Astrocyte (in vitro differentiated cells and primary cell): ENCODE results near the gene RASSF5. TPM values are rescaled to one million over a fixed set of nuclear protein-coding genes. Genes with fewer than 3 reads are reported as not detected.

Experiments used
- DNase-seq: peaks from one replicate; pipeline ENCODE4 v3.0.0-alpha.2; 2010; ENCODE audit warnings: low read depth
- FAIRE-seq: peaks from 2 replicates; lab custom pipeline; 2011; peaks lifted over from hg19 to GRCh38; lab: Jason Lieb, UNC
- H2AFZ ChIP-seq: 2 replicates; pipeline ENCODE4 v1.6.0; 2012; ENCODE audit warnings: low read depth, low read length, inconsistent platforms
- H3K27ac ChIP-seq: 2 replicates; pipeline ENCODE4 v1.5.1; 2011; ENCODE audit warnings: low read depth, low read length, inconsistent platforms
- H3K27me3 ChIP-seq: 2 replicates; pipeline ENCODE4 v1.6.0; 2011; ENCODE audit warnings: low read length, inconsistent platforms; ENCODE audit not compliant: insufficient read depth
- H3K36me3 ChIP-seq: 2 replicates; pipeline ENCODE4 v1.5.1; 2011; ENCODE audit warnings: low read length, inconsistent platforms; ENCODE audit not compliant: insufficient read depth
- H3K4me1 ChIP-seq: 2 replicates; pipeline ENCODE4 v1.5.1; 2011; ENCODE audit warnings: low read length, inconsistent platforms; ENCODE audit not compliant: insufficient read depth
- H3K4me2 ChIP-seq: 2 replicates; pipeline ENCODE4 v1.6.0; 2012; ENCODE audit warnings: low read length, inconsistent platforms
- H3K4me3 ChIP-seq: 2 replicates; pipeline ENCODE4 v1.5.1; 2011; ENCODE audit warnings: low read depth, mild to moderate bottlenecking, low read length, inconsistent platforms; ENCODE audit not compliant: insufficient read depth
- H3K79me2 ChIP-seq: 2 replicates; pipeline ENCODE4 v1.6.0; 2012; ENCODE audit warnings: mild to moderate bottlenecking, low read length, inconsistent platforms; ENCODE audit not compliant: insufficient read depth
- H3K9ac ChIP-seq: 2 replicates; pipeline ENCODE4 v1.6.0; 2012; ENCODE audit warnings: mild to moderate bottlenecking, low read length, inconsistent platforms
- H3K9me3 ChIP-seq: 2 replicates; pipeline ENCODE4 v1.5.1; 2012; ENCODE audit warnings: low read depth, mild to moderate bottlenecking, low read length, inconsistent platforms; ENCODE audit not compliant: insufficient read depth
- H4K20me1 ChIP-seq: 2 replicates; pipeline ENCODE4 v1.6.0; 2012; ENCODE audit warnings: low read length, inconsistent platforms; ENCODE audit not compliant: insufficient read depth
- H3K27ac Mint-ChIP-seq: one replicate; pipeline ENCODE4 v1.8.0; 2021; ENCODE audit warnings: mild to moderate bottlenecking, mixed read lengths; ENCODE audit not compliant: unreplicated experiment
- H3K27me3 Mint-ChIP-seq: one replicate; pipeline ENCODE4 v1.8.0; 2021; ENCODE audit warnings: low read depth, mixed read lengths; ENCODE audit not compliant: unreplicated experiment
- H3K36me3 Mint-ChIP-seq: one replicate; pipeline ENCODE4 v1.8.0; 2021; ENCODE audit warnings: low read depth, mixed read lengths; ENCODE audit not compliant: unreplicated experiment
- H3K4me1 Mint-ChIP-seq: one replicate; pipeline ENCODE4 v1.8.0; 2021; ENCODE audit warnings: low read depth, mixed read lengths; ENCODE audit not compliant: unreplicated experiment
- H3K4me3 Mint-ChIP-seq: one replicate; pipeline ENCODE4 v1.8.0; 2021; ENCODE audit warnings: mild to moderate bottlenecking, moderate library complexity, mixed read lengths; ENCODE audit not compliant: unreplicated experiment
- H3K9me3 Mint-ChIP-seq: one replicate; pipeline ENCODE4 v1.8.0; 2021; ENCODE audit warnings: mild to moderate bottlenecking, mixed read lengths; ENCODE audit not compliant: unreplicated experiment
- CTCF ChIP-seq: IDR thresholded peaks from 2 replicates; pipeline ENCODE4 v1.5.1; 2011; ENCODE audit warnings: low read depth, mild to moderate bottlenecking, inconsistent platforms, low read length, moderate library complexity; ENCODE audit not compliant: insufficient read depth
- EZH2 ChIP-seq: IDR thresholded peaks from 2 replicates; pipeline ENCODE4 v1.6.1; 2012; ENCODE audit warnings: mild to moderate bottlenecking, low read length, inconsistent platforms; ENCODE audit not compliant: insufficient read depth
- microRNA-seq: library from miRNA; unstranded; fragments of <30 nt; microRNA quantifications from one replicate; pipeline ENCODE4 v1.2.0, GENCODE V29; 2020
- total RNA-seq: library from RNA; stranded (reverse); gene quantifications from 2 replicates; pipeline ENCODE4 v1.2.1, GENCODE V29; 2021

RASSF5 gene
- total RNA-seq, 1 donor from 2014 or later = 0.43 TPM

GRCh38 chr1:206635978-206636345 lies 128.6 kb downstream of the RASSF5 start:
- peaks cover 9% of the 10 kb centered on the region for H3K79me2 ChIP-seq
- H3K4me3 ChIP-seq = peak overlapping the region; percentile 68
- H3K4me2 ChIP-seq = peak overlapping the region; percentile 92
- no peaks in the 10 kb centered on the region for H3K27me3 ChIP-seq
- FAIRE-seq (no peak), DNase-seq (no peak)
- H3K9ac ChIP-seq = peak overlapping the region; percentile 89
- H3K36me3 ChIP-seq = peaks cover 2% of the 10 kb centered on the region
- peaks cover 3% of the 10 kb centered on the region for H3K36me3 Mint-ChIP-seq
- peak overlapping the region; percentile 91 for H3K27ac ChIP-seq
- H3K27me3 Mint-ChIP-seq = no peaks in the 10 kb centered on the region
- H3K4me3 Mint-ChIP-seq = peak overlapping the region; percentile 93
- H3K27ac Mint-ChIP-seq = peak overlapping the region; percentile 47
- TF ChIP-seq EZH2 = no peak
- TF ChIP-seq CTCF = no peak
- H4K20me1 ChIP-seq = peaks cover 3% of the 10 kb centered on the region
- peaks cover 17% of the 10 kb centered on the region for H3K4me1 Mint-ChIP-seq
- H2AFZ ChIP-seq = peak overlapping the region; percentile 86
- H3K9me3 ChIP-seq = no peaks in the 10 kb centered on the region
- peaks cover 23% of the 10 kb centered on the region for H3K4me1 ChIP-seq
- H3K9me3 Mint-ChIP-seq = no peaks in the 10 kb centered on the region

GRCh38 chr1:206636671-206637070 lies 129.3 kb downstream of the RASSF5 start:
- no peak overlapping the region for H2AFZ ChIP-seq
- H3K9ac ChIP-seq = peak overlapping the region; percentile 89
- peaks cover 3% of the 10 kb centered on the region for H3K36me3 Mint-ChIP-seq
- FAIRE-seq (no peak), DNase-seq (no peak)
- H3K27me3 ChIP-seq = no peaks in the 10 kb centered on the region
- H3K4me1 Mint-ChIP-seq = peaks cover 17% of the 10 kb centered on the region
- peaks cover 3% of the 10 kb centered on the region for H4K20me1 ChIP-seq
- peak overlapping the region; percentile 92 for H3K4me2 ChIP-seq
- H3K27ac ChIP-seq = no peak overlapping the region
- TF ChIP-seq EZH2 (no peak), CTCF (no peak)
- H3K27ac Mint-ChIP-seq = no peak overlapping the region
- peak overlapping the region; percentile 68 for H3K4me3 ChIP-seq
- H3K4me1 ChIP-seq = peaks cover 23% of the 10 kb centered on the region
- peak overlapping the region; percentile 93 for H3K4me3 Mint-ChIP-seq
- H3K9me3 Mint-ChIP-seq = no peaks in the 10 kb centered on the region
- peaks cover 9% of the 10 kb centered on the region for H3K79me2 ChIP-seq
- H3K36me3 ChIP-seq = peaks cover 5% of the 10 kb centered on the region
- H3K9me3 ChIP-seq = no peaks in the 10 kb centered on the region
- no peaks in the 10 kb centered on the region for H3K27me3 Mint-ChIP-seq

- no peak overlapping the region for H3K4me3 ChIP-seq
- H3K9me3 ChIP-seq = no peaks in the 10 kb centered on the region
- H3K27ac Mint-ChIP-seq = no peak overlapping the region
- H3K36me3 Mint-ChIP-seq = peaks cover 3% of the 10 kb centered on the region
- H3K27ac ChIP-seq = no peak overlapping the region
- no peak overlapping the region for H3K9ac ChIP-seq
- peaks cover 17% of the 10 kb centered on the region for H3K4me1 Mint-ChIP-seq
- H3K4me2 ChIP-seq = peak overlapping the region; percentile 92
- DNase-seq (no peak), FAIRE-seq (no peak)
- H3K27me3 ChIP-seq = no peaks in the 10 kb centered on the region
- H3K36me3 ChIP-seq = peaks cover 5% of the 10 kb centered on the region
- TF ChIP-seq CTCF (no peak), EZH2 (no peak)
- peaks cover 9% of the 10 kb centered on the region for H3K79me2 ChIP-seq
- peaks cover 3% of the 10 kb centered on the region for H4K20me1 ChIP-seq
- no peaks in the 10 kb centered on the region for H3K9me3 Mint-ChIP-seq
- H3K27me3 Mint-ChIP-seq = no peaks in the 10 kb centered on the region
- no peak overlapping the region for H2AFZ ChIP-seq
- peaks cover 23% of the 10 kb centered on the region for H3K4me1 ChIP-seq
- peak overlapping the region; percentile 8 for H3K4me3 Mint-ChIP-seq
These were observed 130.3 kb downstream of the RASSF5 start for GRCh38 chr1:206637605-206638004.

Small RNA genes within 50 kb of the gene (microRNA-seq; reads per million reads assigned to microRNA genes)
- gene MIR6769B = 1.6 reads per million

Other genes starting within 250 kb of the RASSF5 start
- gene IKBKE, start 37.1 kb upstream of the RASSF5 start, total RNA-seq = 15.5 and 17.0 TPM in 2 replicates
- gene EIF2D, start 104.9 kb downstream of the RASSF5 start, total RNA-seq = 27.3 and 33.6 TPM in 2 replicates
- gene DYRK3, start 128.0 kb downstream of the RASSF5 start, total RNA-seq = 8.2 and 8.7 TPM in 2 replicates
- gene MAPKAPK2, start 177.4 kb downstream of the RASSF5 start, total RNA-seq = 104 and 108 TPM in 2 replicates